DLD1 (cell line): Measurements from ENCODE around the gene OR4F15.
"Not testable (repeated sequence)": the region's sequence is repeated elsewhere in the genome, so short reads cannot be mapped to it uniquely, and the experiment has no call there.

Experiments used
- in situ Hi-C: cut with HindIII; loops from 2 replicates; pipeline ENCODE4 v1.10.0; 2017; ENCODE audit warnings: low sequenced_read_pairs

The OR4F15 gene, protein sequence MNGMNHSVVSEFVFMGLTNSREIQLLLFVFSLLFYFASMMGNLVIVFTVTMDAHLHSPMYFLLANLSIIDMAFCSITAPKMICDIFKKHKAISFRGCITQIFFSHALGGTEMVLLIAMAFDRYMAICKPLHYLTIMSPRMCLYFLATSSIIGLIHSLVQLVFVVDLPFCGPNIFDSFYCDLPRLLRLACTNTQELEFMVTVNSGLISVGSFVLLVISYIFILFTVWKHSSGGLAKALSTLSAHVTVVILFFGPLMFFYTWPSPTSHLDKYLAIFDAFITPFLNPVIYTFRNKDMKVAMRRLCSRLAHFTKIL

DNA sequence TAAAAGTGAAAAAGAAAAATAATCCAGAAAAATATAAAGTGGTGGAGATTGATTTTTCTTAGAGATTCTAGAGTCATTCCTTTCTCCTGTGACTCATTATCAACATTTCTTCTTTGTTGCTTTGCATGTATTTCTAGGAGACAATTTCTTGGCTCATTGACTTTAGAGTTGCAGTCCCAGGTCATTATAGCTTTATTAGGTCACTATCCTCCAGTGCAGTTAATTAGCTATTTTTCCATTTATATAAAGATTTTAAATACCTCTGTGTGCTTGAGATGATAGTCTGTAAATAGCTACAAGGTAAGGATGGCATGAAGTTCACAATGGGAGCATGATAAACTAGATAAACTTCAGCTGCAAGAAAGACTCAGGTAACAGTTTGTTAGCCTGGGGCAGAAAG is at the start of gene OR4F15:
Gene OR4F15, plus strand, starts transcription at position 301 of the 400 bp plus-strand sequence. CDS start 5,985 bp downstream, outside the sequence.
- in situ Hi-C loops = no loop called here

- in situ Hi-C loops = not testable (repeated sequence)
Measured at GRCh38 chr15:101764669-101765339, 47.2 kb upstream of the OR4F15 start.

DNA sequence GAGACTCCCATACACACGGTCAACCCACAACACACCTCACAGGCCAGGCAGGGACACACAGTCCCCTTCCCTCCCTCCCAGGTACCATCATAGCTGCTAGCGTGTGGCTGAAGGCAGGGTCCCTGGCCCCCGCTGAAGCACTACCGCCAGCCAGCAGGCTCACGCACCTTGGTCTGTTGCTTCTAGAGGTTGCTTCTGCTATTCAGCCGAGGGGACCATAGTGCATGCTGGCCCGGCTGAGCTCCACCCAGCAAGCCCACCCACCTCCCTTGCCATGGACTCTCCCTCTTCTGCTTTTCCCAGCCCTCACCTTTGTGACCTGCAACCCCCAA is 46.7 kb upstream of the OR4F15 start:
- in situ Hi-C loops = not testable (repeated sequence)

DNA sequence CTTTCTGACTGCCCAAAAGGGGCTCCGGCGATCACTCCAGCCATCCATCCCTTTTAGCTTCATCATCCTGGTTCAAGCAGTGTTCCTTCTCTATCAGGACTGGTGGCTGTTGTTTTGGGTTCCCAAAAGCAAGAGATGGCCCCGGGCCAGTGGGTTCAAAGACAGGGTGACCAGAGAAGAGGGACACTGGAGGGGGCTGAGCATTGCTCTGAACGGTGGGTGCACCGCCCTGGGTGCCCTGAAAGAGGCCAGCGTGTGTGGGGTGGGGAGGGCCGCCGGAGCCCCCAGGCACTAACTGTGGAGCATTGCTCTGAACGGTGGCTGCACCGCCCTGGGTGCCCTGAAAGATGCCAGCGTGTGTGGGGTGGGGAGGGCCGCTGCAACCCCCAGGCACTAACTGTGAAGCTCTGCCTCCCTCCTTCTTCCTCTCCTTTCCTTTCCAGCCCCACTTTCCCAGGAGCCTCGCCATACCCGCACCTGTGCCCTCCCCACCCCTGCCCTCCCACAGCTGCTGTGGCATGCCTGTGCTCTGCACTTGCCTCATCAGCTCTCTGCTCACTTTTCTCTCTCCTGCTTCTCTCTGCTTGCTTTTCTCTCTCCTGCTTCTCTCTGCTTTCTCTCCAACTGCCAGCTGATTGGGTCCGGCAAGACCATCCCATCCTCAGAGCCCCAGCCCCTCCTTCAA is 46.1 kb upstream of the OR4F15 start:
- in situ Hi-C loops = no loop called here

DNA sequence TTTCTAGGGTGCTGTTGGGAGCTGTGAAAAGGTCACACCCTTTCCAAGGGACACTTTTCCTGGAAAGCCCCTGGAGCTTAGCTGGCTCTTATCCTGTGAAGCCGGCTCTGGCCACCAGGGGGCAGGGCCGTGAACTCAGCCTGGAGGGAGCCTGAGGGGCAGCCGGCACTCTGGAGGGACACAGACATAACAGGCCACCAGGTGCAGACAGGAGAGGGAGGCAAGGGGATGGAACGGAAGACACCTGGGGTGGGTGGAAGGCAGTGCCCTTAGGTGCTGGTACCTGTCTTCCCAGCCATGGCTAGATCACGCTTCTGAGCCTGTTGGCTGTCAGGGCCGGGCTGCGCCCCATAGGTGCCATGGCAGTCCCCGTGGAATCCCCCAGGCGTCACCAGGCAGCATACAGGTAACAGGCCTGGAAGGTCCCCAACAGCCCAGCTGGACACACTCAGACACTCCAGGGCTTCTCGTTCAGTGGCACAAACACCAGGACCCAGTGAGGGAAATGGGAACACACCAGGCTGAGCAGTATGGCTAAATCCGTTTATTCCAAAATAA is 44.8 kb upstream of the OR4F15 start:
- in situ Hi-C loops = not testable (repeated sequence)

- in situ Hi-C loops = no loop called here
Measured at GRCh38 chr15:101772921-101773320, 39.1 kb upstream of the OR4F15 start.

- in situ Hi-C loops = no loop called here
Measured at GRCh38 chr15:101773496-101774100, 38.4 kb upstream of the OR4F15 start.

DNA sequence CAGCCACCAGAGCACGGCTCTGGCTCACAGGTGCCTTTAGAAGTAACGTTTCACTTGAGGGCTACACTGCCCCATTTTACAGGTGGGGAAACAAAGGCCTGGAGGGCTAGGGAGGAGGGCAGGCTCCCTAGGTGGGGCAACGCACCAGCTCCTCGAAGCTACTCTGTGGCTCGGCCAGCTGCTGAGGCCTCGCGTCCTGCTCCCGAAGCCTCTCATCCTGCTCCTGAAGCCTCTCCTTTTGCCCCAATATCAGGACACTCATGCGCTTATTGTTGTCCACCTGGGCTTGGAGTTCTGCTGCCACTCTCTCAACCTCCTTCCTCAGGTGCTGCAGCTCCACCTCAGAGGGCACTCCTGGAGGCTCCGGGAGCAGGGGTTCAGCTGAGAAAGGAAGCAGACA is 36.9 kb upstream of the OR4F15 start:
- in situ Hi-C loops = no loop called here

- in situ Hi-C loops = not testable (repeated sequence)
Measured at GRCh38 chr15:101778576-101778975, 33.4 kb upstream of the OR4F15 start.

GRCh38 chr15:101780225-101780624 is 31.8 kb upstream of the OR4F15 start:
- in situ Hi-C loops = not testable (repeated sequence)

DNA sequence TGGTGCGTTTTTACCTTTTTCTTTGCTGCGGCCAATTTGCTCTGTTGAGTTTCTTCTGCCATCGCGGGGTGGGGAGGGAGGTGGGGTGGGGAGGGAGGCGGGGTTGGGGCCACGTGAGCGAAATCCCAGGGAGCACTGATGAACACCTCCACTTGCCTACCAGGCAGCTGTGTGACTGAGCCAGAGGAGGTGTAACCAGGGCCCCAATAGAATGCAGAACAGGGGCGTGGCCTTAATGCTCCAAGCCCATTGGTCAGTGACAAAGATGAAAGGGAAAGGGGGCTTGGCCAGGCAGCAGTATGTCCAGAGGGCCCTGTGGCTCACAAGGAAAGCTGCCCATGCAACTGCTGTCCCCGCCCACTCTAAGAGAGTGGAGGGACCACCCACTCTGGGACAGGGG is 30.1 kb upstream of the OR4F15 start:
- in situ Hi-C loops = no loop called here

DNA sequence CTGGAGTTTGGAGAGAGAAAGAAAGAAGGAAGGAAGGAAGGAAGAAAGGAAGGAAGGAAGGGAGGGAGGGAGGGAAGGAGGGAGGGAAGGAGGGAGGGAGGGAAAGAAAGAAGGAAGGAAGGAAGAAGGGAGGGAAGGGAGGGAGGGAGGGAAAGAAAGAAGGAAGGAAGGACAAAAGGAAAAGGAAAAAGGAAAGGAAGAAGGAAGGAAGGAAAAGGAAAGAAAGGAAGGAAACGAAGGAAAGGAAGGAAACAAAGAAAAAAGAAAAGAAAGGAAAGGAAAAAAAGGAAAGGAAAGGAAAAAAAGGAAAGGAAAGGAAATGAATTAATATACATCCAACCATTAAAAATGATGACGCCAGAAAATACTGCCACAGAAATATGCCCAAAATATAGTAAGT is 27.4 kb upstream of the OR4F15 start:
- in situ Hi-C loops = no loop called here

DNA sequence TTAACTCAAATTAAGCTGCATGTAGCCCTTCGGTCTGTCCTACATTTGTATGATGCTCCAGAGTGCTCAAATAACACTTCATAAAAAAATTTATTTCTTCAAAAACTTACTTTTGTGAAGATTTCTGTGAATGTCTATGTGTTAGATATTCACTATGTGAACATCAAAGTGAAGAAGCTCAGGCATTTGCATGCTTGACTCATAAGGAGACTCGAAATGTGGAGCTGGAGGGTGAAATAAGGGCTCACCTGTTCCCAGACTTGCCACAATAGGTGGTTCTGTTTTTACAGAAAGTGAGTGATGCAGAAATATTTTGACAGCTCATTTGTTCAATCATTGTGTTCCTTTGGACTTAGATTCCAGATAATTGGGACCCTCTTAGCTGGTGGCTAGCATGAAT is 25.6 kb upstream of the OR4F15 start:
- in situ Hi-C loops = not testable (repeated sequence)

DNA sequence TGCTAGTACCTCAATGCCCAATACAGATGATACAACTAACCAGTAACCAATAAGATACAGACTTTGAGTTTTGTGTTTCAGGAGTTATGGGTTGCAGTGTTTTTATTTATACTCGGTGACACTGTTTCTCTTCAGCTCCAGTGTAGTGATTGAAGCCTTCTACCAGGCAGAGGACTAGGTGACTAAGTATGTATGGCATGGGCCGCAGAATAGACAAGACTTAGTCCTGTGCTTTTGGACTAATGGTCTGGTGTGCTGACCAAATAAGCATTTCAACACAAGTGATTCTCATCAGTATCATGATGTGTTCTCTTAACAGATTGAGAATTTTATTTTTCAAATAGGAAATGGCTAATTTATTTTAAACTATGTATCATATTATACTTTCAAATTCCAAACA is 24.0 kb upstream of the OR4F15 start:
- in situ Hi-C loops = not testable (repeated sequence)

DNA sequence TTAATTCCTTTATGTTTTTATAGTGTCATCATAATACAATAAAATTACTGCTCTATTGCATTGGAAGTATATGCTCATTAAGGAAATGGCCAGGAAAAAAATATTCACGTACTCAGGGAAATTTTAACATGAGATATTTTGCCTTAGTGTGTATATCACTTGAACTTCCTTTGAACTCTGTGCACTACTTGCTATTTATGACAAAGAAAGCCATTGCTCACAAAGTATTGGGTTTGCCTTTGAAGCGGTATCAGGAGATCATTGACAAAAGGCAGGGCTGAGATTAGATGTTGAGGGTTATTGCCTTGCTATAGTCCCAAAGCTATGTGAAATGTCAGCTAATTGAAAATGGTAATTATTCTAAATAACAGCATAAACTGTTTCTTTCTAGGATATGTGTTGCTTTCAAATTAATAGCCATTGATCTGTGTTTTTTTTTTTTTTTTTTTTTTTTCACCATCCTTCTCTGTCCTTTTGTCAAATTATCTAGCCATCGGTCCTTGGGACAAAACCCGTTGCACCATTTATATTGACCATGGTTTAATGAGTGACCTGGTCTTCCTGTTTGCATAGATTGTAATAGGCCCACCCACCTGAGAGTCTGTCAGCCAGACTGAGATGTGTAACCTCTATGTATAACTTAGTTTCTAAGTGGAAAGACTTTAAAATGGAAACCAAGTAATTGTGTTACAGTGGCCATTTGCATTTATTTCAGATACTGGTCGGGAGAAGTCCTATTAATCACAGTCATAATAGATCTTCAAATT is 23.3 kb upstream of the OR4F15 start:
- in situ Hi-C loops = not testable (repeated sequence)

GRCh38 chr15:101790748-101791147 is 21.3 kb upstream of the OR4F15 start:
- in situ Hi-C loops = not testable (repeated sequence)

DNA sequence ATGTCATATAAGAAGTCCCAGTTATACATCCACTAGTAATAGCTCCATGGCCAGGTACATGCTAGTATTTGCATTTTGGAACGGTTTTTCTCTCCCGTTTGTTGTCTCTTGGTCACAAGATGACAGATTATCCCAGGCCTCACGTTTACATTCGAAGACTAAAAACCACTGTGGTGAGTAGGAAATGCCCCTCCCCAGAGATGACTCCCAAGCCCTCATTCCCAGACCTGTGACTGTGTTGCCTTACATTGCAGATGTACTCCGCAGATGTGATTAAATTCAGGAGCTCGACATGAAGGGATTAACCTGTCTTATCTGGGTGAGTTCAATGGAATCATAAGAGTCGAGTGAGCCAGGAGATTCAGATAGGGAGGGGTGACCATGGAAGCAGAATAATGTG is 18.0 kb upstream of the OR4F15 start:
- in situ Hi-C loops = not testable (repeated sequence)

DNA sequence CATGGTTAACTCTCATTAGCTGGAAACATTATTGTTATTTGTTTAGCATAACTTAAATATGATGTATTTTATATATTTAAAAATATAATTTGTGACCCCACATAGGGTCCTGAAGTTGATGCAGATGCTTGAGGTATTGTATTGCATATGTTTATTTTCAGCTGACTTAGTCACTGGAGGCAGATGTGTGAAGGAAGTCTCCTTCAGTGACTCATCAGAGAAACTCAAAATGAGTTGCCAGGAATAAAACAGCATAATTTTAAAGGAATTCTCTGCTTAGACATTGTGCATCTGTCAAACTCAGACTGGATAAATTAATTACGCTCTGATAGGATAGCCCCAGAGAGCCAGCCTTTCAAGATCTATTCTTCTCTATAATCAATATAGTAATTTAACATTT is 16.5 kb upstream of the OR4F15 start:
- in situ Hi-C loops = no loop called here

DNA sequence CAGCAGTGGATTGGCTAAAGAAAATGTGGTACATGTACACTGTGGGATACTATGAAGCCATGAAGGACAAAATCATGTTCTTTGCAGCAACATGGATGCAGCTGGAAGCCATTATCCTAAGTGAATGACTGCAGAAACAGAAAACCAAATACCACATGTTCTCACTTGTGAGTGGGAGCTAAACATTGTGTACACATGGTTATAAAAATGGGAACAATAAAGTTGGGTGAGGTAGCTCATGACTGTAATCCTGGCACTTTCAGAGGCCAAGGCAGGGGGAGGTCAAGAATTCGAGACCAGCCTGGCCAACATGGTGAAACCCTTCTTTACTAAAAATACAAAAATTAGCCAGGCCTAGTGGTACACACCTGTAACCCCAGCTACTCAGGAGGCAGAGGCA is 12.3 kb upstream of the OR4F15 start:
- in situ Hi-C loops = no loop called here

- in situ Hi-C loops = no loop called here
Measured at GRCh38 chr15:101801048-101801447, 11.0 kb upstream of the OR4F15 start.

DNA sequence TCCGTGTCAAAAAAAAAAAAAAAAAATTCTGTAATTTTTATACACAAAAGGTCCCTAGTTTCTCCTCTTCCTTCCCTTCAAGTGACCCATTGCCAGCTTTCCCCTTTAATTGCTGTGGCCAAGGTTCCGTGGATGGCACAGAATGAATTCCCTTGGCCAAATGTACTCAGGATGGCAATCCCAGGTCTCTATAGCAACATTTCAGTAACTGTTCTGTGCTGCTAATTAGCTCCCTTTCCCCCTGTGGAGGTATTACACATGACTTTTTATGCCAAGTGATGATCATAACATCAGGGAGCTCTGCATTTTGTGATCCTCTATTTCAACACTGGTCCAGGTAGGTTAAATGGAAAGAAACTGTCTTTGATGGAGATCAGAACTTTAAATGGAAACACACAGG is 8.8 kb upstream of the OR4F15 start, which contains the start of gene OR4F6:
Gene OR4F6, plus strand, starts transcription at position 301 of the 400 bp plus-strand sequence. CDS start 2,211 bp downstream, outside the sequence.
- in situ Hi-C loops = no loop called here
